Lower leg skin (tissue), 3 donors: ENCODE data around the gene PARVG.

ENCODE experiments used
- CTCF ChIP-seq, 3 donors: fragments of 450-650 bp; IDR thresholded peaks; one replicate each; pipeline ENCODE4 v1.5.1; 2016; ENCODE audit warnings: antibody characterized with exemption in 3 of 3, mild to moderate bottlenecking in 3 of 3, moderate library complexity in 2 of 3
- POLR2A ChIP-seq, 2 donors: fragments of 450-650 bp; IDR thresholded peaks; one replicate each; pipeline ENCODE4 v1.6.1; 2016 to 2017; ENCODE audit warnings: antibody characterized with exemption in 2 of 2, mild to moderate bottlenecking in 1 of 2, moderate library complexity in 1 of 2

DNA sequence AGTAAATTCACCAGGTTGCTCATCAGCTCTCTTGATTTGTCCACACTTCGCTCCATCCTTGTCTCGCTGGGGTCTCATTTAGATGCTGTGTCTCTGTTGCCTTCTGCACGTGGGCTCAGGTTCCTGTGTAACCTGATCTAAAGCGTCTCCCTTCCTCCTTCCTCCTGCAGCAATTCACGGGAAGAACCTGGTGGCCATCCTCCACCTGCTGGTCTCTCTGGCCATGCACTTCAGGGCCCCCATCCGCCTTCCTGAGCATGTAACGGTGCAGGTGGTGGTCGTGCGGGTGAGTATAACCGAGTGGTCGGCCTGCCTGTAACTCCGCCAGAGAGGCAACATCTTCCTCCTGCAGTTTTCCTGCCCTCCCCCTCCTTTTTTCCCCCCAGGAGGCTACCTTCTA, 48.0 kb upstream of the PARVG start:
- TF ChIP-seq POLR2A (IDR thresholded peaks at IDR 0.05) (no peak), CTCF (IDR thresholded peaks at IDR 0.05) (no peak)
